GM18873 (cell line): ENCODE results near the gene CSNK1D.
"Not testable (repeated sequence)": the region's sequence is repeated elsewhere in the genome, so short reads cannot be mapped to it uniquely, and the experiment has no call there.

Experiments used
- ATAC-seq: cut with Tn5 transposase; IDR thresholded peaks from one replicate; pipeline ENCODE4 v1.9.1; 2021; ENCODE audit warnings: mild to moderate bottlenecking, moderate library complexity, moderate number of reproducible peaks; ENCODE audit not compliant: unreplicated experiment, low FRiP score

The CSNK1D gene

GRCh38 chr17:82276938-82277337 is 3.4 kb upstream of the CSNK1D start:
- ATAC-seq = no peak

GRCh38 chr17:82275326-82275725 is 1.8 kb upstream of the CSNK1D start:
- no peak for ATAC-seq

DNA sequence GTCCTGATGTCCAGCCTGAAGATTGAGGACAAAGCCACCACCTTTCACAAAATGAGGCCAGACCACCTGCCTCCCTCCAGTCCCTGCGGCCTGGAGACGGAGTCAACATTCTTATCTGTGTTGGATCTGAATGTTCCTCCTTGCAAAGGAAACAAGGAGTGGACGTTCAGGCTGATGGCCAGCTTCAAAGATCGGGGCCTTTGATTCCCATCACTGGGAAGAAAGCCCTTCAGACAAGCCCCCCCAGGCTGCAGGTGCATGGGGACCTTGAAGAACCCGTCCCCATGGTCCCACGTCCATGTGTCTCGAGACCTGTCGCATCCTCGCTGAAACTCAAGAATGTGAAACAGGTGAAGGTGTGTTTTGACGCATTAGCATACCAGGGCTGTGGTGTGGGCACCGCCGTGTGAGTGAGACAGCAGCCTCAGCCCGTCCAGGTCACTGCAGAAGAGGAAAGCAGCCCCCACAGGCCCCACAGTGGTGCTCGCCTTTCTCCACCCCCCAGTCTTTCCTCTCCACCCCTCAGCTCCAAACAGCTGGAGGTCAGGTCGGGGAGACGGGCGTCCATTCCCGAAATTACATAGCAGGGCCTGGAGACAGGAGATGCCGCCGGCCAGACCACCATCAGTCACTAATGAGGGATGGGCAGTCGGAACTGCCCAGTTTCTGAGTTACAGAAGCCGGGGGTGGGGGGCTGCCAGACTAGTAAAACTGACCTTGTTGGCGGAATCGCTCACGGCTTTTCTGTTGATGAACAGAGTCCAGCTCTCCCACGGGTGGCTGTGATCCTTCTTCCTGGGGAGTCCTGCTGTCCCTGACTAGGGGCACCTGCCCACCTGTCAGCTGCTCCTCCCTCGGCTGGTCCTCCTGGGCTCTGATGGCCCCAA is 877 bp upstream of the CSNK1D start:
- no peak for ATAC-seq

DNA sequence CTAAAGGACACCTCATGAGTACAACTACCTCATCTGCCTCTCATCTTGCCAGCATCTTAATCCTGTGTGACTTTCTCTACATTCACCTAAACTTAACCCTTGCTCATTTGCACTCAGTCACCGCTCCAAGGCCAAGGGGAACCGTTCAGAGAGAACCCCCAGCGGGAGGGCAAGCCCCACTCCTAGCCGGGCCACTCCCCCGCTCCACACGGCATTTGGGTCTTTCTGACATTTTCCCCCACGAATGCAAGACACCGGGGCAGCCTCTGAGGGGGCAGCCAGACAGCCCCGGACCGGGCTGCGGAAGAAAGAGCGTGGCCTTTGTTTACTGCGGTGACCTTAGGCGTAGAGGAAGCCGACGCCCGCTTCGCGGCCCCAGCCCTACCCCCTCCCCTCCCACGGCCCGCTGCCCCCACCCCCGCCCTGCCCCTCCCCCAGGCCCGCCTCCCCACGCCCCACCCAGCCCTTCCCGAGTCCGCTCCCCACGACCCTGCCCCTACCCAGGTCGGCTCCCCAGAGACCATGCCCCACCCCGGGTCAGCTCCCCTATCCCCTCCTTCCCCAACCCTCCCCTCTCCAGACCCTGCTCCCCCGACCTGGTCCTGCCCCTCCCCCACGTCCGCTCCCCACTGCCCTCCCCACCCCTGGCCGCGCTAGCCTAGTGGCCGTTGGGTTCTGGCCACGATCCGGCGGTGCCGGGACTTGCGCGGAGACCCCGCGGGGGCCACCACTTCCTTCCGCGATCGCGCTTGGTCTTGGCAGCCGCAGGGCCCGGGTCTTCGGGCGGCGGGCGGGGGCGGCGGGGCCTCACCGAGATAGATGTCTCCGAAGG is 789 bp downstream of the CSNK1D start:
- ATAC-seq = no peak

GRCh38 chr17:82271401-82271800 is 2.1 kb downstream of the CSNK1D start:
- no peak for ATAC-seq

GRCh38 chr17:82270651-82271050 is 2.8 kb downstream of the CSNK1D start:
- no peak for ATAC-seq

- ATAC-seq = no peak
Measured at GRCh38 chr17:82269882-82270500, 3.5 kb downstream of the CSNK1D start.

- no peak for ATAC-seq
Measured at GRCh38 chr17:82269138-82269881, 4.2 kb downstream of the CSNK1D start.

DNA sequence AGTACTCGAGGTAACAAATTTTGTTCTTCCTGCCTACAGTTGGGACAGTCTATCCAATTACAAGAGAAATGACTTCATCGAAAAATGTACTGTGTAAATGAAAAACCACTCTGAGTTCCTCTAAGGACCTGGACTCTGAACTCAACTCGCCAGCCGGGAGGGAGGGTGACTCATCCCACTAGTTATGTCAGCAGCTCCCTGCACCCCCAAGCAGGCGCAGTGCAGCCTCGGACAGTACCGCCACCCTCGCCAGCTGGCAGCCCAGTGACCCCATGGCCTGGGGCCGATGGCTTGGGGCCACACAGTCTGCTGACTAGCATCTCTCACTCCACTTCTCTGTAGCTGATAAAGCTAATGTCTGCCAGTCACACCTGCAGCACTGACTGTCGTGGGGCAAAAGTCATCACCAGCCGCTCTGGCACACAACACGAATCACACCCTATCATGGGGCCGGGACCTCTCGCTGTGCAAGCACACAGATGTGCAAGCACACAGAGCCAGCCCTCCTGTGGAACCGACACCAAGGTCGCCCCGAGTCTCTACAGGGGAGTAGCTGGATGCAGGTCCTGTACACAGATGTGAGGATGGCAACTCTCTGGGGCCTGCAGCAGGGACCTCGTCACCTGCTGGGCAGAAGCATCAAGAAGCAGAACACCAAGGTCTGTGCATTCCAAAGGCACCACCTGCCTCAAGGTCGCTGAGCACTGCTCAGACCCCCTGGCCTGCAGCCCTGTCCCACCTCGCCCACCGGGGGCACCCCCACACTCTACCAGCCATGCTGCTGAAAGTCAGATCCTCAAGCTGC is 5.7 kb downstream of the CSNK1D start:
- no peak for ATAC-seq

DNA sequence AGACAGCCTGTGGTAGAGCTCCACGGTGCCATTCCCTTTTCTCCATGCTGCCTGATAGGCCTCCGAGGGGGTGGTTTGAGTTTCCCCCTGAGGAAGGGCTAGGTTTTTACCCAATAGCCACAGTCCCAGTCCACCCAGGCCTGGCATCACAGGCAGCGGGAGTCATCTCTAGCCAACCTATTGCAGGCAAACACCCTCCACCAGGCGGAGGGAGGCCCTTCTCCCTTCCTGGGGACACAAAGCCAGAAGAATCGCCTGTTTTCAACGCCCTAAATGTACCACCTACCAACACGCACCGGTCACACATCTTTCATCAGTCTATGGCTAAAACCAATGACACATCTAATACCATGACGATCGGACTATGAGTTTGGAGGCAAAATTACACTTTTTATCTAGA is 7.4 kb downstream of the CSNK1D start:
- no peak for ATAC-seq

DNA sequence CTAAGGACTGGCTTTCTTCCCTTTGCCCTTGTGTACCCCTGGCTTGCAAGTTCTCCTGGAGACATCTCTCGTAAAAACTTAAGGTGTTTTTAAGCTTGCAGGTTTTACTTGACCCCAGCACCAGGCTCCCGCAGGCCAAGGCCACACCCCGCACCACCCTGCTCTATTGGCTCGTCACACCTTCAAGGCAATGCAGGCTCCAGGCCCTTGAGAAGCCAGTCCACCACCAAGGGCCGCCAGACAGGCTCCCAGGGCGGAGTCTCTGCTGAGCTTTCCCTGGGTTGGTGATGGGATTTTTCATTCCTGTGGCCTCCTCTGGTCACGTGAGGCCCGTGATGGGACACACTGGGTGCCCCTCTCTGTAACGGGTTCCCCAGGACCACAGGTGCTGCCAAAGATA is 9.9 kb downstream of the CSNK1D start:
- ATAC-seq = no peak

GRCh38 chr17:82262344-82262743 is 11.2 kb downstream of the CSNK1D start:
- no peak for ATAC-seq

DNA sequence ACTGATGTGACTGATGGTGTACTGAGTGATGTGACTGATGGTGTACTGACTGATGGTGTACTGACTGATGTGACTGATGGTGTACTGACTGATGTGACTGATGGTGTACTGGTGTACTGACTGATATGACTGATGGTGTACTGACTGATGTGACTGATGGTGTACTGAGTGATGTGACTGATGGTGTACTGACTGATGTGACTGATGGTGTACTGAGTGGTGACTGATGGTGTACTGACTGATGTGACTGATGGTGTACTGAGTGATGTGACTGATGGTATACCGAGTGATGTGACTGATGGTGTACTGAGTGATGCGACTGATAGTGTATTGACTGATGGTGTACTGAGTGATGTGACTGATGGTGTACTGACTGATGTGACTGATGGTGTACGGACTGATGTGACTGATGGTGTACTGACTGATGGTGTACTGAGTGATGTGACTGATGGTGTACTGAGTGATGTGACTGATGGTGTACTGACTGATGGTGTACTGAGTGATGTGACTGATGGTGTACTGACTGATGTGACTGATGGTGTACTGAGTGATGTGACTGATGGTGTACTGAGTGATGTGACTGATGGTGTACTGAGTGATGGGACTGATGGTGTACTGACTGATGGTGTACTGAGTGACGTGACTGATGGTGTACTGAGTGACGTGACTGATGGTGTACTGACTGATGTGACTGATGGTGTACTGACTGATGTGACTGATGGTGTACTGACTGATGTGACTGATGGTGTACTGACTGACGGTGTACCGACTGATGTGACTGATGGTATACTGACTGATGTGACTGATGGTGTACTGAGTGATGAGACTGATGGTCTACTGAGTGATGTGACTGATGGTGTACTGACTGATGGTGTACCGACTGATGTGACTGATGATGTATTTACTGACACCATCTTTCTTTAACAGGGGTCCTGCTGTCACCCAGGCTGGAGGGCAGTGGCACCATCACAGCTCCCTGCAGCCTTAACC is 13.2 kb downstream of the CSNK1D start:
- ATAC-seq = not testable (repeated sequence)

DNA sequence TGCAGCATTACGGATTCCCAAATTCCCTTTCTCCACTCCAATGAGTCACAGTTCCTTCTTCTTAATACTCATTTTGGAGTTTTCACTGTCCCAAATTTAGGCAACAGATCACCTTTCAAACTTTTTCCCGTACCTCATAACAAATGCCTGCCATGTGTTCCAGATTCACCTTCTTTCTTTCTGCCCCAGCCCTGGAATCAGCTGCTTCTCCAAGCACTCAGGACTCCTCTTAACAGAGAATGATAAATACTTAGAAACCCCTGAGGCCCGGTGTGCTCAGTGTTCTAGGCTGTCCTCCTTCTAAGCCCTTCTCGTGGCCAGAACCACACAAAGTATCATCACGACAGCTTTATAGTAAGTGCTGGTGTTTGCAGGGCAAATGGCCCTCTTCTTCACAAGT is 14.9 kb downstream of the CSNK1D start:
- ATAC-seq = no peak

- ATAC-seq = no peak
Measured at GRCh38 chr17:82257473-82257872, 16.0 kb downstream of the CSNK1D start.

- ATAC-seq = no peak
Measured at GRCh38 chr17:82256242-82256885, 17.1 kb downstream of the CSNK1D start.

- ATAC-seq = no peak
Measured at GRCh38 chr17:82255402-82255972, 18.0 kb downstream of the CSNK1D start.

DNA sequence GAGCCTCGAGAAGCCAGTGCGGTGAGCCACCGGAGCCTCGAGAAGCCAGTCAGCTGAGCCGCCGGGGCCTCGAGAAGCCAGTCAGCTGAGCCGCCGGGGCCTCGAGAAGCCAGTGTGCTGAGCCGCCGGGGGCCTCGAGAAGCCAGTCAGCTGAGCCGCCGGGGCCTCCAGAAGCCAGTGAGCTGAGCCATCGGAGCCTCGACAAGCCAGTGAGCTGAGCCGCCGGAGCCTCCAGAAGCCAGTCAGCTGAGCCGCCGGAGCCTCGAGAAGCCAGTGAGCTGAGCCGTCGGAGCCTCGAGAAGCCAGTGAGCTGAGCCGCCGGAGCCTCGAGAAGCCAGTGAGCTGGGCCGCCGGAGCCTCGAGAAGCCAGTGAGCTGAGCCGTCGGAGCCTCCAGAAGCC is 18.8 kb downstream of the CSNK1D start:
- not testable (repeated sequence) for ATAC-seq
